Duodenal mucosa (tissue), 2 donors: ENCODE results near the gene ZNF438.
"Not testable (repeated sequence)": the region's sequence is repeated elsewhere in the genome, so short reads cannot be mapped to it uniquely, and the experiment has no call there.

Source experiments
- H3K27ac ChIP-seq: one replicate; pipeline ENCODE4 v1.7.0; 2013; ENCODE audit warnings: low read depth, low read length
- H3K27me3 ChIP-seq, 2 donors: one replicate each; pipeline ENCODE4 v1.7.0; 2013; ENCODE audit warnings: low read length in 2 of 2, control low read depth in 1 of 2; ENCODE audit not compliant: insufficient read depth in 2 of 2, control insufficient read depth in 1 of 2
- H3K36me3 ChIP-seq, 2 donors: one replicate each; pipeline ENCODE4 v1.7.0; 2013; ENCODE audit warnings: low read length in 2 of 2, control low read depth in 1 of 2; ENCODE audit not compliant: insufficient read depth in 2 of 2, control insufficient read depth in 1 of 2
- H3K4me1 ChIP-seq, 2 donors: one replicate each; pipeline ENCODE4 v1.7.0; 2013; ENCODE audit warnings: low read length in 2 of 2, control low read depth in 1 of 2; ENCODE audit not compliant: insufficient read depth in 2 of 2, control insufficient read depth in 1 of 2
- H3K4me3 ChIP-seq, 2 donors: one replicate each; pipeline ENCODE4 v1.7.0; 2013; ENCODE audit warnings: low read length in 2 of 2, low read depth in 1 of 2
- H3K9ac ChIP-seq, 2 donors: one replicate each; pipeline ENCODE4 v1.7.0; 2013; ENCODE audit warnings: low read length in 2 of 2, low read depth in 1 of 2
- H3K9me3 ChIP-seq, 2 donors: one replicate each; pipeline ENCODE4 v1.7.0; 2013; ENCODE audit warnings: low read length in 2 of 2, control low read depth in 1 of 2; ENCODE audit not compliant: control insufficient read depth in 1 of 2

ZNF438 gene

DNA sequence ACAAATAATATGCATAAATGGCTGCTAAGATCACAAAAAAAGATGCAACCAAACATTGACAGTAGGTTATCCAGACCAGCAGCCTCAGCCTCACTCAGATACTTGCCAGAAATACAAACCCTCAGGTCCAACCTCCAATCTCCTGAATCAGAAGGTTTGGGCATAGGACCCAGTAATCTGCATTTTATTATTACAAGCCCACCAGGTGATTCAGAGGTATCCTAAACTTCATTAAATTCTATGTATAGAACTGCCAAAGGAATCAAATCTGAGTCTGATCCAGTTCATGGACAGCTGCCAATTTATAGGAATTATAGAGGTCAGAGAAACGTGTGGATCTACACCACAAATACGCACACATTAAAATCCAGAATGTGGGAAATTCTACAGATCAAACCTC lies 41.3 kb downstream of the ZNF438 start:
- Histone ChIP-seq H3K27me3 (no peaks in the 10 kb centered on the region), H3K36me3 (no peaks in the 10 kb centered on the region), H3K9ac (no peak overlapping the region), H3K27ac (no peak overlapping the region), H3K9me3 (peaks cover 0 to 4% of the 10 kb centered on the region in 2 donors), H3K4me3 (no peak overlapping the region), H3K4me1 (peaks cover 8 to 11% of the 10 kb centered on the region in 2 donors)

GRCh38 chr10:30988831-30989435 lies 42.7 kb downstream of the ZNF438 start:
- Histone ChIP-seq H3K4me3 (no peak overlapping the region), H3K9me3 (no peaks in the 10 kb centered on the region), H3K9ac (no peak overlapping the region), H3K4me1 (peaks cover 8 to 11% of the 10 kb centered on the region in 2 donors), H3K27ac (no peak overlapping the region), H3K27me3 (no peaks in the 10 kb centered on the region), H3K36me3 (no peaks in the 10 kb centered on the region)

DNA sequence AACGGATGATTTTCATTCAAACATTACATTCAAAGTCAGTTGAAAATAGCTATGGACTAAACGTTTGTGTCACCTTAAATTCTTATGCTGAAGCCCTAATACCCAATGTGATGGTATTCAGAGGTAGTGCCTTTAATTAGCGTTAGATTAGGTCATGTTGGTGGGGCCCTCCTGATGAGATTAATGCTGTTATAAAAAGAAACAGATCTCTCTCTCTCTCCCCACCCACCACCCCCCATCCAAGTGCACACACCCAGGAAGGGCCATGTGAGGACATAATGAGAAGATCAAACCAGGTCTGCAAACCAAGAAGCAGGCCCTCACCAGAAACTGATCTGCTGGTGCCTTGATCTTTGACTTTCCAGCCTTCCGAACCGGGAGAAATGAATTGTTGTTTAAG lies 44.2 kb downstream of the ZNF438 start:
- H3K4me1 ChIP-seq = peaks cover 5 to 11% of the 10 kb centered on the region in 2 donors

GRCh38 chr10:30986053-30986555 lies 45.6 kb downstream of the ZNF438 start:
- H3K27me3 ChIP-seq = no peaks in the 10 kb centered on the region
- H3K4me3 ChIP-seq = no peak overlapping the region
- H3K27ac ChIP-seq = no peak overlapping the region
- no peak overlapping the region for H3K9ac ChIP-seq
- H3K36me3 ChIP-seq = no peaks in the 10 kb centered on the region
- H3K9me3 ChIP-seq = no peaks in the 10 kb centered on the region
- peaks cover 0 to 5% of the 10 kb centered on the region in 2 donors for H3K4me1 ChIP-seq

More for the DNA sequence above, 44.2 kb downstream of the ZNF438 start:
- Histone ChIP-seq H3K9ac (no peak overlapping the region), H3K4me3 (no peak overlapping the region), H3K9me3 (no peaks in the 10 kb centered on the region), H3K27me3 (no peaks in the 10 kb centered on the region), H3K36me3 (no peaks in the 10 kb centered on the region), H3K27ac (no peak overlapping the region)

DNA sequence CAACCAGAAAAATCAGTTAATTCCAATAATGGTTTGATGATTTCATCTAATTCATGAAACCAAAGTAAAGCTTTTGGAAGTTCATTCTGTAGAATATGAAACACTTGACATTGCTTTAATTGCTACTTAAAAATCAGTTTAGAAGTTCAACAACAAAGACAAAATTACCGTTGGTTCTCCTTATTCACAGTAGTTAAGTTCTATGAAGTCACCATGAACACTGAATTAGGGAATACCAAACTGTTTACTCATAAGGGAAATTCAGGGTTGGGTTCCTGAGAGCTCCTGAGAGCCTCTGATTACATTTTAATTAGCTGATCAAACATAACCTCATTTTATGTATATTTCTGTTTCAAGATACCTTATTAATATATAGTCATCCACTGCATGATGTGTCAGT lies 46.2 kb downstream of the ZNF438 start:
- Histone ChIP-seq H3K4me1 (peaks cover 0 to 5% of the 10 kb centered on the region in 2 donors), H3K27me3 (no peaks in the 10 kb centered on the region), H3K9me3 (no peaks in the 10 kb centered on the region), H3K36me3 (no peaks in the 10 kb centered on the region), H3K27ac (no peak overlapping the region), H3K9ac (no peak overlapping the region), H3K4me3 (no peak overlapping the region)

GRCh38 chr10:30984563-30985328 lies 46.9 kb downstream of the ZNF438 start:
- Histone ChIP-seq H3K27ac (no peak overlapping the region), H3K4me3 (no peak overlapping the region), H3K27me3 (no peaks in the 10 kb centered on the region), H3K9ac (no peak overlapping the region), H3K36me3 (peaks cover 0 to 2% of the 10 kb centered on the region in 2 donors), H3K4me1 (peaks cover 0 to 5% of the 10 kb centered on the region in 2 donors), H3K9me3 (no peaks in the 10 kb centered on the region)

DNA sequence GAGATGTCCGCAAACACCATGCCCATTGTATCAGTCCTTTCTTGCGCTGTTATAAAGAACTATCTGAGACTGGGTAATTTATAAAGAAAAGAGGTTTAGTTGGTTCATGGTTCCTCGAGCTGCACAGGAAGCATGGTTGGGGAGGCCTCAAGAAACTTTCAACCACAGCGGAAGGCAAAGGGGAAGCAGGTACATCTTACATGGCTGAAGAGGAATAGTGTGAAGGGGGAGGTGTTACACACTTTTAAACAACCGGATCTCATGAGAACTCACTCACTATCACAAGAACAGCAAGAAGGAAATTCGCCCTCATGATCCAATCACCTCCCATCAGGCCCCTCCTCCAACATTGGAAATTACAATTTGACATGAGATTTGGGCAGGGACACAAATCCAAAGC lies 48.5 kb downstream of the ZNF438 start:
- not testable (repeated sequence) for H3K27me3 ChIP-seq, H3K4me3 ChIP-seq, H3K27ac ChIP-seq, H3K9me3 ChIP-seq, H3K4me1 ChIP-seq, H3K9ac ChIP-seq, H3K36me3 ChIP-seq

- H3K36me3 ChIP-seq = peaks cover 0 to 3% of the 10 kb centered on the region in 2 donors
- H3K27me3 ChIP-seq = no peaks in the 10 kb centered on the region
- no peak overlapping the region for H3K27ac ChIP-seq
These were observed 50.6 kb downstream of the ZNF438 start for GRCh38 chr10:30980951-30981616.

DNA sequence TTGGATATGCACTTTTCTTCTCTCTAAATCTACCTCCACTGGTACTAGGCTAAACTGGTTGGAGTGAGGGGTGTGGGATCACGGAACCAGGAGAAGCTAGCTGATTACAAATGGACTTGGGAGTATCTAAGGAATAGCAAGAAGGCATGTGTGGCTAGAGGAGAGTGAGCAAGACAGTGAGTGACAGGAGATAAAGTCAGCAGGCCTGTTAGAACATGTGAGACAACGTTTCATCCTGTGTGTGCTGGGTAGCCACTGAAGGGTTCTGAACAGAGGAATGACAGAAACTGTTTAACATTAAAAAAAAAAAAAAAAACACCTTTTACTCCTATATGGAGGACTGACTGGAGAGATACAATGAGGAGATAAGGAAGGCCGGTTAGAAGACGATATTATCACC lies 51.7 kb downstream of the ZNF438 start:
- Histone ChIP-seq H3K4me1 (peaks cover 0 to 5% of the 10 kb centered on the region in 2 donors), H3K9ac (no peak overlapping the region), H3K27ac (no peak overlapping the region), H3K4me3 (no peak overlapping the region), H3K27me3 (no peaks in the 10 kb centered on the region), H3K9me3 (no peaks in the 10 kb centered on the region), H3K36me3 (peaks cover 0 to 3% of the 10 kb centered on the region in 2 donors)

More at GRCh38 chr10:30980951-30981616, 50.6 kb downstream of the ZNF438 start:
- Histone ChIP-seq H3K4me3 (no peak overlapping the region), H3K9ac (no peak overlapping the region), H3K9me3 (no peaks in the 10 kb centered on the region), H3K4me1 (peaks cover 0 to 5% of the 10 kb centered on the region in 2 donors)

DNA sequence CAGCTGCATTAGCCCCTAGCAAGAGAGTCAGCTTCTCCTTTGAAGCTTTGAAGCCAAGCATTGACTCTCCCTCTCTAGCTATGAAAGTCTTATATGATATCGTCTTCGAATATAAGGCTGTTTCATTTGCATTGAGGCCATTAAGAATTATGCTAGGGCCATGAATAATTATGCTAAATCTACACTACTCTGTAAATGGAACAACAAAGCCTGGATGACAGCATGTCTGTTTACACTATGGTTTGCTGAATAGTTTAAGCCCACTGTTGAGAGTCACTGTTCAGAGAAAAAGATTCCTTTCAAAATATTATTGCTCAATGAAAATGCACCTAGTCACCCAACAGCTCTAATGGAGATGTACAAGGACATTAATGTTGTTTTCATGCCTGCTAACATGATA lies 52.8 kb downstream of the ZNF438 start:
- no peaks in the 10 kb centered on the region for H3K9me3 ChIP-seq
- H3K36me3 ChIP-seq = peaks cover 0 to 3% of the 10 kb centered on the region in 2 donors
- H3K9ac ChIP-seq = no peak overlapping the region
- H3K4me3 ChIP-seq = no peak overlapping the region
- H3K27ac ChIP-seq = no peak overlapping the region
- H3K4me1 ChIP-seq = peaks cover 0 to 5% of the 10 kb centered on the region in 2 donors
- no peaks in the 10 kb centered on the region for H3K27me3 ChIP-seq
